NCI-H510A treated with DMSO at 0.1 percent for 48 hours (cell line): Measurements from ENCODE around the gene PCDHGB5.
"Not testable (repeated sequence)": the region's sequence is repeated elsewhere in the genome, so short reads cannot be mapped to it uniquely, and the experiment has no call there.

ENCODE experiments used
- DNase-seq: peaks from one replicate; lab custom pipeline; 2025; lab: John Stamatoyannopoulos, UW

Gene PCDHGB5

GRCh38 chr5:141397756-141398551, at the start of gene PCDHGB5:
Gene PCDHGB5 (plus strand): TSS chr5:141397947. CDS start chr5:141398128, 181 bp downstream.
- not testable (repeated sequence) for DNase-seq

- no peak for DNase-seq
These were observed 47.7 kb upstream of the PCDHGB5 start, which contains the start of gene PCDHGB1 for GRCh38 chr5:141349917-141350619. Gene PCDHGB1 (plus strand): TSS chr5:141350099. CDS start chr5:141350261, 162 bp downstream.

- DNase-seq, result no peak
These were observed 46.2 kb upstream of the PCDHGB5 start for GRCh38 chr5:141351591-141351990.

GRCh38 chr5:141354900-141355469, 42.8 kb upstream of the PCDHGB5 start, which contains the start of gene PCDHGA4:
Gene PCDHGA4 (plus strand): TSS chr5:141355021. CDS start chr5:141355108, 87 bp downstream.
- no peak for DNase-seq

GRCh38 chr5:141355641-141356040, 42.1 kb upstream of the PCDHGB5 start:
- DNase-seq, result no peak

- no peak for DNase-seq
These were observed 41.6 kb upstream of the PCDHGB5 start for GRCh38 chr5:141356133-141356532.

GRCh38 chr5:141356950-141357349, 40.8 kb upstream of the PCDHGB5 start:
- DNase-seq, result no peak

GRCh38 chr5:141359790-141360426, 37.8 kb upstream of the PCDHGB5 start, which contains the start of gene PCDHGB2:
Gene PCDHGB2 (plus strand): TSS chr5:141359994. CDS start chr5:141360136, 142 bp downstream.
- no peak for DNase-seq

GRCh38 chr5:141360685-141361084, 37.1 kb upstream of the PCDHGB5 start:
- no peak for DNase-seq

- no peak for DNase-seq
These were observed 35.0 kb upstream of the PCDHGB5 start for GRCh38 chr5:141362719-141363118.

GRCh38 chr5:141363952-141364660, 33.6 kb upstream of the PCDHGB5 start, which contains the start of gene PCDHGA5:
Gene PCDHGA5 (plus strand): TSS chr5:141364162. CDS start chr5:141364331, 169 bp downstream.
- DNase-seq, result no peak

- DNase-seq, result no peak
These were observed 31.5 kb upstream of the PCDHGB5 start for GRCh38 chr5:141366016-141366896.

- no peak for DNase-seq
These were observed 27.5 kb upstream of the PCDHGB5 start, which contains the start of gene PCDHGB3 for GRCh38 chr5:141369994-141370848. Gene PCDHGB3 (plus strand): TSS chr5:141370242. CDS start chr5:141370395, 153 bp downstream.

GRCh38 chr5:141371572-141372475, 25.9 kb upstream of the PCDHGB5 start:
- no peak for DNase-seq

- no peak for DNase-seq
These were observed 24.0 kb upstream of the PCDHGB5 start, which contains the start of gene PCDHGA6 for GRCh38 chr5:141373673-141374317. Gene PCDHGA6 (plus strand): TSS chr5:141373891. CDS start chr5:141374084, 193 bp downstream.

- no peak for DNase-seq
These were observed 23.1 kb upstream of the PCDHGB5 start for GRCh38 chr5:141374627-141375026.

- DNase-seq, result not testable (repeated sequence)
These were observed 22.1 kb upstream of the PCDHGB5 start for GRCh38 chr5:141375444-141376155.
